Measurements from ENCODE around the gene SLC29A3. TPM values are rescaled to one million over a fixed set of nuclear protein-coding genes. Genes with fewer than 3 reads are reported as not detected.

The SLC29A3 gene
- total RNA-seq, 1 experiment from 2014 or later, result 7.6 TPM

DNA sequence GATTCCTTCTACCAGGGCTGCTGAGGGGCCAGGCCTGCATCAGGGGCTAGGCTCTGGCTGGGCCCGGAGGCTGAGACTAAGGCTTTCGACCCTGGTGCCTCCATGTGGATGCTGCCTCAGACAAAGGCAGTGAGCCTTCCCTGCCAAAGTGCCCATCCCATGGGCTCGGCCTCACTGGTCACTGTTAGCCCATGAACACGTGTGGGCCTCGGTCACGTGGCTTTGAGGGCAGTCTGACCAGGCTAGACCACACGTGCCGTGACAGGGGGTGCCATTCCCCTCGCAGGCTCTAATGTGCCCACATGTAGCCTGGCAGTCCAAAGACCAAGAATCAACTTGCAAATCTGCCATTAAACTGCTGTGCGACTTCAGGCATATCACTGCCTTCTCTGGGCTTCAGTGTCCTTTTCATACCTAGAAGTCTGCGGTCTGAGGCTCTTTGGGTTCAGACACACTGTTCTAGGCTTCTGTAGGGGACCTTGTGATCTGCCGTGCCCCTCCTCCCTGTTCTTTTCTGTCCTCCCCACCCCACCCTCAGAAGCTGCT lies 17.6 kb upstream of the SLC29A3 start:
- no peak for DNase-seq (ENCODE audit: low read depth, low spot score)
- CTCF ChIA-PET, result interaction anchor here (0.9 kb wide), 1 partner anchor 19 kb away, joined by 4 read pairs; no protein-coding TSS in a partner anchor
- Histone ChIP-seq H3K9me3 (ENCODE audit: control insufficient read depth, insufficient read depth, low read depth, low read length) (no peaks in the 10 kb centered on the region), H3K4me1 (ENCODE audit: control insufficient read depth, insufficient read depth, low read length) (0 out of 2 replicates have a peak, but pooled peaks cover 2% of the 10 kb centered on the region), H3K27ac (ENCODE audit: low read length) (no peak overlapping the region), H3K27me3 (ENCODE audit: control insufficient read depth, insufficient read depth, low read length) (peaks cover 4% of the 10 kb centered on the region; the same call in 1 of the 2 replicates), H3K36me3 (ENCODE audit: control insufficient read depth, insufficient read depth, low read length) (no peaks in the 10 kb centered on the region), H3K4me3 (ENCODE audit: low read depth in 2 of 2, low read length in 2 of 2) (no peak overlapping the region)
- peak; percentile 20; the same call in 1 of the 2 replicates for ATAC-seq
- in situ Hi-C loops (cut with HindIII; ENCODE audit: low pct_unique_long_range_greater_than_20kb, low sequenced_read_pairs), result no loop called here
- intact Hi-C loops (cut with micrococcal nuclease; ENCODE audit: unreplicated experiment), result no loop called here
- no TSS peak for BruUV-seq (replicated peaks)
- no peak for TF ChIP-seq TCF7L2 (IDR thresholded peaks at IDR 0.05; ENCODE audit: low read depth, low read length)
- TF ChIP-seq, protein P1, sequence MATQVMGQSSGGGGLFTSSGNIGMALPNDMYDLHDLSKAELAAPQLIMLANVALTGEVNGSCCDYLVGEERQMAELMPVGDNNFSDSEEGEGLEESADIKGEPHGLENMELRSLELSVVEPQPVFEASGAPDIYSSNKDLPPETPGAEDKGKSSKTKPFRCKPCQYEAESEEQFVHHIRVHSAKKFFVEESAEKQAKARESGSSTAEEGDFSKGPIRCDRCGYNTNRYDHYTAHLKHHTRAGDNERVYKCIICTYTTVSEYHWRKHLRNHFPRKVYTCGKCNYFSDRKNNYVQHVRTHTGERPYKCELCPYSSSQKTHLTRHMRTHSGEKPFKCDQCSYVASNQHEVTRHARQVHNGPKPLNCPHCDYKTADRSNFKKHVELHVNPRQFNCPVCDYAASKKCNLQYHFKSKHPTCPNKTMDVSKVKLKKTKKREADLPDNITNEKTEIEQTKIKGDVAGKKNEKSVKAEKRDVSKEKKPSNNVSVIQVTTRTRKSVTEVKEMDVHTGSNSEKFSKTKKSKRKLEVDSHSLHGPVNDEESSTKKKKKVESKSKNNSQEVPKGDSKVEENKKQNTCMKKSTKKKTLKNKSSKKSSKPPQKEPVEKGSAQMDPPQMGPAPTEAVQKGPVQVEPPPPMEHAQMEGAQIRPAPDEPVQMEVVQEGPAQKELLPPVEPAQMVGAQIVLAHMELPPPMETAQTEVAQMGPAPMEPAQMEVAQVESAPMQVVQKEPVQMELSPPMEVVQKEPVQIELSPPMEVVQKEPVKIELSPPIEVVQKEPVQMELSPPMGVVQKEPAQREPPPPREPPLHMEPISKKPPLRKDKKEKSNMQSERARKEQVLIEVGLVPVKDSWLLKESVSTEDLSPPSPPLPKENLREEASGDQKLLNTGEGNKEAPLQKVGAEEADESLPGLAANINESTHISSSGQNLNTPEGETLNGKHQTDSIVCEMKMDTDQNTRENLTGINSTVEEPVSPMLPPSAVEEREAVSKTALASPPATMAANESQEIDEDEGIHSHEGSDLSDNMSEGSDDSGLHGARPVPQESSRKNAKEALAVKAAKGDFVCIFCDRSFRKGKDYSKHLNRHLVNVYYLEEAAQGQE (IDR thresholded peaks at IDR 0.05; ENCODE audit: insufficient read depth in 1 of 2, low read depth in 2 of 2, low read length in 1 of 2), result no peak
- no peak for TF ChIP-seq SIN3A (IDR thresholded peaks at IDR 0.05; ENCODE audit: borderline replicate concordance, insufficient read depth, low read depth, low read length)
- no peak for TF ChIP-seq POLR2AphosphoS5 (IDR thresholded peaks at IDR 0.05; ENCODE audit: low read depth, low read length)
- TF ChIP-seq, protein P2, sequence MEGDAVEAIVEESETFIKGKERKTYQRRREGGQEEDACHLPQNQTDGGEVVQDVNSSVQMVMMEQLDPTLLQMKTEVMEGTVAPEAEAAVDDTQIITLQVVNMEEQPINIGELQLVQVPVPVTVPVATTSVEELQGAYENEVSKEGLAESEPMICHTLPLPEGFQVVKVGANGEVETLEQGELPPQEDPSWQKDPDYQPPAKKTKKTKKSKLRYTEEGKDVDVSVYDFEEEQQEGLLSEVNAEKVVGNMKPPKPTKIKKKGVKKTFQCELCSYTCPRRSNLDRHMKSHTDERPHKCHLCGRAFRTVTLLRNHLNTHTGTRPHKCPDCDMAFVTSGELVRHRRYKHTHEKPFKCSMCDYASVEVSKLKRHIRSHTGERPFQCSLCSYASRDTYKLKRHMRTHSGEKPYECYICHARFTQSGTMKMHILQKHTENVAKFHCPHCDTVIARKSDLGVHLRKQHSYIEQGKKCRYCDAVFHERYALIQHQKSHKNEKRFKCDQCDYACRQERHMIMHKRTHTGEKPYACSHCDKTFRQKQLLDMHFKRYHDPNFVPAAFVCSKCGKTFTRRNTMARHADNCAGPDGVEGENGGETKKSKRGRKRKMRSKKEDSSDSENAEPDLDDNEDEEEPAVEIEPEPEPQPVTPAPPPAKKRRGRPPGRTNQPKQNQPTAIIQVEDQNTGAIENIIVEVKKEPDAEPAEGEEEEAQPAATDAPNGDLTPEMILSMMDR (IDR thresholded peaks at IDR 0.05), result no peak
- POLR2A ChIA-PET, result interaction anchor here (0.9 kb wide), 1 partner anchor 77 kb away, joined by 3 read pairs; no protein-coding TSS in a partner anchor

DNA sequence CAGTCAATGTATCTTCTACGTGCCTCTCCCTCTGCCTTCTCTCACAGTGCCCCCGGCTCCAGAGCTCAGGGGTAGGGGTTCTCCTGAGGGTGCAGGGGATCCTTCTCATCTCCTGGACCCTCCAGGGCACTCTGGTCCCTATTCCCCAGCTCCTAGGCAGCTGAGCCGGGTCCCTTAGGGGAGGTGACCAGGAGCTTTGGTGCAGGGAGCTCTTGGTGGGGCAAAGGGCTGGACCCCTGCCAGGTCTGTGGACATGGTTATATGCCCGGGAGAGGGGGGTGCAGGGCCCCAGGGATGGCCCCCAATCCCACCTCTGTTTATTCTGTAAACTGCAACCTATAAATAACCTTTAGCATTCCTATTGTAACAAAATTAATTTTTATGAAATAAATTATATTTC lies 16.6 kb upstream of the SLC29A3 start:
- TF ChIP-seq, protein P1 (IDR thresholded peaks at IDR 0.05; ENCODE audit: insufficient read depth in 1 of 2, low read depth in 2 of 2, low read length in 1 of 2), result no peak
- no peak for TF ChIP-seq SIN3A (IDR thresholded peaks at IDR 0.05; ENCODE audit: borderline replicate concordance, insufficient read depth, low read depth, low read length)
- TF ChIP-seq, protein P2 (IDR thresholded peaks at IDR 0.05), result no peak
- TF ChIP-seq TCF7L2 (IDR thresholded peaks at IDR 0.05; ENCODE audit: low read depth, low read length), result no peak
- no peak for TF ChIP-seq POLR2AphosphoS5 (IDR thresholded peaks at IDR 0.05; ENCODE audit: low read depth, low read length)
- no peak overlapping the region for H3K27ac ChIP-seq (ENCODE audit: low read length)
- DNase-seq (ENCODE audit: low read depth, low spot score), result no peak
- H3K4me1 ChIP-seq (ENCODE audit: control insufficient read depth, insufficient read depth, low read length), result 0 out of 2 replicates have a peak, but pooled peaks cover 2% of the 10 kb centered on the region
- ChIA-PET CTCF (interaction anchor here (0.9 kb wide), 1 partner anchor 18 kb away, joined by 4 read pairs; no protein-coding TSS in a partner anchor), POLR2A (interaction anchor here (0.9 kb wide), 1 partner anchor 76 kb away, joined by 3 read pairs; no protein-coding TSS in a partner anchor)
- H3K36me3 ChIP-seq (ENCODE audit: control insufficient read depth, insufficient read depth, low read length), result no peaks in the 10 kb centered on the region
- intact Hi-C loops (cut with micrococcal nuclease; ENCODE audit: unreplicated experiment) (no loop called here), in situ Hi-C loops (cut with HindIII; ENCODE audit: low pct_unique_long_range_greater_than_20kb, low sequenced_read_pairs) (no loop called here)
- H3K9me3 ChIP-seq (ENCODE audit: control insufficient read depth, insufficient read depth, low read depth, low read length), result no peaks in the 10 kb centered on the region
- H3K4me3 ChIP-seq (ENCODE audit: low read depth in 2 of 2, low read length in 2 of 2), result no peak overlapping the region
- ATAC-seq, result no peak
- BruUV-seq (replicated peaks), result no TSS peak
- peaks cover 4% of the 10 kb centered on the region; the same call in 1 of the 2 replicates for H3K27me3 ChIP-seq (ENCODE audit: control insufficient read depth, insufficient read depth, low read length)

Data from Panc1 (cell line).